ENCODE data around the gene OR2Z1. TPM values are rescaled to one million over a fixed set of nuclear protein-coding genes. Genes with fewer than 3 reads are reported as not detected.

OR2Z1 gene
- total and polyA plus RNA-seq, 12 donors = not detected

DNA sequence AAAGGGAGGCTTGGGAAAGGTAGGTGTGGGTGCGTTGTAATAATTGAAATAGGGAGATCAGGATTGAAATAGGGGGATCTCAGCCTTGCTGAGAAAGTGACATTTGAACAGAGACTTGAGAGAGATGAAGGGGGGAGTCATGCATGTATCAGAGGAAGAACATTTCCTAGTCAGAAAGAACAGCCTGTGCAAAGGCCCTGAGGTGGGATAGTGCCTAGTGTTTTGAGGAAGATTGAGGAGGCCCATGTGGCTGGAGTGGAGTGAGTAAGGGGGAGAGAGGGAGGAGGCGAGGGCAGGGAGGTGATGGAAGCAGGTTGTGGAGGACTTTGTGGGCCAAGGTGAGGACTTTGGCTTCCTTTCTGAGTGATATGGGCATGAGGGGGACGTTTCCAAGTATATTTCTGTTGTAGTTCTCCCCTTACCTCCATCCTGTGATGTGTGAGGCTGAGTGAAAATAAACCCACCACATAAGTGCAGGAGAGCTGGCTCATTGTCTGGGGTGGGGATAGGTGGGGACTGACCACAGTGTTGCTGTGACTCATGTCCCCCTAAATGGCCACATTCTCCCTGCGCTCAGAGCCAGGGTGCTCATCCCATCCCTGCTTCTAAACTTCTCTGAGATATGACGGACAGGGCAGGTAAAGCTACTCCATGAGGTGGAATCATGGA, 40.6 kb upstream of the OR2Z1 start:
- H3K27me3 ChIP-seq = no peaks in the 10 kb centered on the region
- no peak for DNase-seq
- 68 to 74% (median 71%) methylated on average over 5 of the region's 5 CpGs for WGBS, 4 donors
- H3K4me1 ChIP-seq (replicated peaks in 1 of 2) = no peaks in the 10 kb centered on the region
- H3K4me3 ChIP-seq = no peak overlapping the region
- H3K27ac ChIP-seq = no peak overlapping the region
- intact Hi-C loops (cut with DNase I) = no loop called here
- H3K36me3 ChIP-seq (replicated peaks in 1 of 2) = no peaks in the 10 kb centered on the region
- TF ChIP-seq POLR2A (IDR thresholded peaks at IDR 0.05) = no peak
- TF ChIP-seq, protein P1, sequence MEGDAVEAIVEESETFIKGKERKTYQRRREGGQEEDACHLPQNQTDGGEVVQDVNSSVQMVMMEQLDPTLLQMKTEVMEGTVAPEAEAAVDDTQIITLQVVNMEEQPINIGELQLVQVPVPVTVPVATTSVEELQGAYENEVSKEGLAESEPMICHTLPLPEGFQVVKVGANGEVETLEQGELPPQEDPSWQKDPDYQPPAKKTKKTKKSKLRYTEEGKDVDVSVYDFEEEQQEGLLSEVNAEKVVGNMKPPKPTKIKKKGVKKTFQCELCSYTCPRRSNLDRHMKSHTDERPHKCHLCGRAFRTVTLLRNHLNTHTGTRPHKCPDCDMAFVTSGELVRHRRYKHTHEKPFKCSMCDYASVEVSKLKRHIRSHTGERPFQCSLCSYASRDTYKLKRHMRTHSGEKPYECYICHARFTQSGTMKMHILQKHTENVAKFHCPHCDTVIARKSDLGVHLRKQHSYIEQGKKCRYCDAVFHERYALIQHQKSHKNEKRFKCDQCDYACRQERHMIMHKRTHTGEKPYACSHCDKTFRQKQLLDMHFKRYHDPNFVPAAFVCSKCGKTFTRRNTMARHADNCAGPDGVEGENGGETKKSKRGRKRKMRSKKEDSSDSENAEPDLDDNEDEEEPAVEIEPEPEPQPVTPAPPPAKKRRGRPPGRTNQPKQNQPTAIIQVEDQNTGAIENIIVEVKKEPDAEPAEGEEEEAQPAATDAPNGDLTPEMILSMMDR (IDR thresholded peaks at IDR 0.05) = no peak
- no peaks in the 10 kb centered on the region for H3K9me3 ChIP-seq (replicated peaks in 1 of 3)

DNA sequence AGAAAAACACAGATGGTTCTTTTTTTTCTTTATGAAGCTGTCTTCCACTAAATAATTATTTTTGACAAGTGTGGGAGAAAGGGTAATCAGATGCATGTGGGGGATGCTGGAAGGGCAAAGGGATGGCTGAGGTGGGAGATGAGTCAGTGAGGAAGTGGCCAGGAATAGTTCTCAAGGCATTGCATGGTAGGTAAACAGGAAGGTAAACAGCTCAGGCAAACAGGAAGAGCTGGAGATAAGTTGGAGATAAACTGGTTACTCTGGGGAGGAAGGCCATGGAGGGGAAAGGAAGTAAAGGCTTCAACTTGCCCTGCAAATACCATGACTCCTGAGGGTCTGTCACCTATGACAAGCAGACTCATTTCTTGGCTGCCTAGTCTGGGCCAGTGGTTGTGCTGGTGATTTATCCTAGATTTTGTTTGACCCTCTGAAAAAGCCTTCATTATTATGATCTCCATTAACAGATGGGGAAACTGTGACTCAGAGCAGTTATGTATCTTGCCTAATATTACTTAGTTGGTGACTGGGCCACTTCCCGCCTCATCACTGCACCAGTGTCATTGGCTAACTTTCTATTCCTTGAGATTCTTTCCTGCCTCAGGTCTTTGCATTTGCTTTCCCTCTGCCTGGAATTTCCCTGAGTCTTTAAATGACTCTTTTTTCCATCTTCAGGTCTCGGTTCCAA, 39.9 kb upstream of the OR2Z1 start:
- H3K27me3 ChIP-seq = no peaks in the 10 kb centered on the region
- no peak overlapping the region for H3K4me3 ChIP-seq
- TF ChIP-seq POLR2A (IDR thresholded peaks at IDR 0.05) = no peak
- 66 to 79% (median 70%) methylated on average over 2 of the region's 2 CpGs for WGBS, 4 donors
- no peaks in the 10 kb centered on the region for H3K36me3 ChIP-seq (replicated peaks in 1 of 2)
- H3K27ac ChIP-seq = no peak overlapping the region
- no peak for DNase-seq
- H3K4me1 ChIP-seq (replicated peaks in 1 of 2) = no peaks in the 10 kb centered on the region
- intact Hi-C loops (cut with DNase I) = no loop called here
- no peaks in the 10 kb centered on the region for H3K9me3 ChIP-seq (replicated peaks in 1 of 3)

DNA sequence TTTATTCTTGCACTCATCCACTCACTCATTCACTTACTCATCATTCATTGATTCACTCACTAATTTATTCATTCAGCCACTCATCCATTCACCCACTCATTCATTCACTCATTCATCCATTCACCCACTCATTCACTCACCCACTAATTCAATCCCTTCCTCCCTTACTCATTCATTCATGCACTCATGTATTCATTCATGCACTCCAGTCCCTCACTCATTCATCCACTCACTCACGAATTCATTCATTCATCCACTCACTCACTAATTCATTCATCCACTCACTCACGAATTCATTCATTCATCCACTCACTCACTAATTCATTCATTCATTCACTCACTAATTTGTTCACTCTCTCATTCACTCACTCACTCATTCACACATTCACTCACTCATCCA, 39.0 kb upstream of the OR2Z1 start:
- intact Hi-C loops (cut with DNase I) = no loop called here
- TF ChIP-seq, protein P1 (IDR thresholded peaks at IDR 0.05) = no peak
- no peak for TF ChIP-seq POLR2A (IDR thresholded peaks at IDR 0.05)
- no peak overlapping the region for H3K27ac ChIP-seq
- DNase-seq = no peak
- 34 to 40% (median 35%) methylated on average over 2 of the region's 2 CpGs for WGBS, 4 donors
- no peak overlapping the region for H3K4me3 ChIP-seq
- no peaks in the 10 kb centered on the region for H3K36me3 ChIP-seq (replicated peaks in 1 of 2)
- H3K9me3 ChIP-seq (replicated peaks in 1 of 3) = no peaks in the 10 kb centered on the region
- no peaks in the 10 kb centered on the region for H3K27me3 ChIP-seq
- no peaks in the 10 kb centered on the region for H3K4me1 ChIP-seq (replicated peaks in 1 of 2)

GRCh38 chr19:8682931-8683330, 38.5 kb upstream of the OR2Z1 start:
- TF ChIP-seq, protein P1 (IDR thresholded peaks at IDR 0.05) = no peak
- no peak for TF ChIP-seq POLR2A (IDR thresholded peaks at IDR 0.05)
- intact Hi-C loops (cut with DNase I) = no loop called here

More at GRCh38 chr19:8682931-8683330, 38.5 kb upstream of the OR2Z1 start:
- no peaks in the 10 kb centered on the region for H3K36me3 ChIP-seq (replicated peaks in 1 of 2)
- no peak overlapping the region for H3K4me3 ChIP-seq
- no peaks in the 10 kb centered on the region for H3K9me3 ChIP-seq (replicated peaks in 1 of 3)
- 55 to 76% (median 64%) methylated on average over 1 of the region's 1 CpG for WGBS, 4 donors
- H3K27ac ChIP-seq = no peak overlapping the region
- H3K4me1 ChIP-seq (replicated peaks in 1 of 2) = no peaks in the 10 kb centered on the region
- no peaks in the 10 kb centered on the region for H3K27me3 ChIP-seq
- DNase-seq = no peak
